GF-D8 (cell line): Measurements from ENCODE around the gene TFAP2D.

ENCODE experiments used
- DNase-seq: peaks from one replicate; lab custom pipeline; 2025; lab: John Stamatoyannopoulos, UW

The TFAP2D gene

DNA sequence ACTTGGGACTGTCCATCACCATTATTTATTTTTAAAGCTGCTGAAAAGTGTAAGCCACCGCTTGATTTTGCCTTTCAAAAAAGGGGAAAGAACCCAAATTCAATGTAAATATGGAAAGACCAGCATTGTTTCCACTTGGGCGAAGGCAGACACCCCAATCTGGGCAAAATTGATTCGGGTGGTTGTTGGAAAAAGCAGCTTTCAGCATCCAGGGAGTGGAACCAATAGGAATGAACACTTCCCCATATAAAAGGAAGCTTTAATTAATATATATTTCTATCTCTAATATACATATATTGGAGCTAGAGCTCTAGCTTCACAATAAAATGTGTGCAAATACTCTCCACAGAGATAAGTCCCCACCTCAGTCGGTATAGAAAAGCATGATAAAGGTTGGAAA lies at the start of gene TFAP2D:
Gene TFAP2D (plus strand): TSS at position 301 of the 400 bp plus-strand sequence. CDS start 530 bp downstream, outside the sequence.
- DNase-seq, result no peak

DNA sequence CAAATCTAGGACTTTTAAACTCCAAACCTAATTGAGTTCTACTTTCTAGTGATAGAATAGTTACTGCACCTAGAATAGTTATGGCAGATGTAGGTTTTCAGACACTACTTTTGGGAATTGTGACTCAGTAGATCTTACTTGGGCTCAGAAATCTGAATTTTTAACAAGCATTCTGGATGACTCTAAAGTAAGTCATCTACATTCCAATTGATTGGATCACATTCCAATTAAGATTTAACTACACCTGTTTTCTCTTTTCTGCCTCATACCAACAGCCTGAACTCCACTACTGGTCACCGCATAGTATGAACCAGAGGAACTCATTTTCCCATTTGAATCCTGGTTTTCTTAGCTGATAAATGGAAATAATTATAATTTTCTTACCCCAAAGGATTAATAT lies 49.5 kb upstream of the TFAP2D start:
- DNase-seq, result no peak

DNA sequence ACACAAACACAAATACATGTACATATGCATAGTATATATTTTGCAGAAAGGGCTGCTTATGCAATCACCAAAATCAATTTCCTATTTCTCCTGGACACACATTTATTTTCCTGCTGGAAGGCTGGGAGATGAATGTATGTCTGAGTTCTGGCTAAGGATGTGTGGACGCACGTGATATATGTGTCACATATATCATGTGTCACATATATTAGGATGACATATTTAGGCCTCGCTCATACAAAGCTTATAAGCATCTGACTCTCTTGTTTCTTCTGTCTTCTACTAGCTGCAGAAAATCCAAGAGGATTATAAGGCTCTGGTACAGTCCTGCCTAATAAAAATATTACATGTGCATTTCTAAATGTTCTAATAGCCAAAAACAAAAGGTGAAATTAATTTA lies 47.2 kb upstream of the TFAP2D start:
- DNase-seq, result no peak

DNA sequence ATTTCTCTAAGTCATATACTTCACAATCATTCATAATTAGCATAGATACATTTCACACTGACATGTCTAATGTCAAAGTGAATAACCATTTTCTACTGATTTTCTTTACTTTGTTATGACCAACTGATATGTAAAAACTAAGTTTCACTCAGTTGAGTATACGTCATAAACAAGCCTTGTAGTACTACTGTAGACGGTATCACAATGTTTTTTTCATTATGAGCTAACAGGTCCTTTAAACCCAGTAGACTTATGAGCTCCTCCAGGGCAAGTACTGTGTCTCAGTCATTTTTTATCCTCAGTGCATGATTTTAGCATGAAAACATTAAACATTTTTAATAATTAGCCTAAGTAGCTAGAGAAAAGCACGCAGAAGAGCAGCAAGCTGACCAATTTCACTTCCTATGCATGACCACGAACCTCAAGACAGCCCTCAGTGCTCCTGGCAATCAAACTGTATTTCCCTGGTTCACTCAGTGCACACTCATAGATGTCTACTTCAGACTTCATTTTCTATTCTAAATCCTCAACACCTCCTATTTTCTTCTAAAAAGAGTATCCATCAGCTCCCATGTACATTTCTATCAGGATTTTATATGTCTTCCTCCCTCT lies 32.0 kb upstream of the TFAP2D start:
- no peak for DNase-seq

DNA sequence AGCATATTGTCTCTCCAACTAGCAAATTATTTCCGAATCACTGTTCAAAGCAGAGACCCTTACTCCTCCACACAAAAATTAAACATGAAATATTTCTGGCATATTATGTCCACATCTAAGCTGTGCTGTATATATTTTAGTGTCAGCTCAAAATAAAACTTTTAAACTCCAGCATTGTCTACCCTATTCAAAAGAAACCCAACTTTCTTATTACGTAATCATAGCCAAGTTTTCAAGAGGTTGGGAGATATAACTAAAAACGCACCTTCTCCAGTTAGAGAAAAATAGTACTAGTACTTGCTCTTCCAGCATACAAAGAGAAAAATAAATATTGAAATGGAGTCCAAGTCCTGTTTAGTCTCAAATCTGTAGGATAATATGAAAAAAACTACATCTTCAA lies 24.1 kb upstream of the TFAP2D start:
- no peak for DNase-seq

DNA sequence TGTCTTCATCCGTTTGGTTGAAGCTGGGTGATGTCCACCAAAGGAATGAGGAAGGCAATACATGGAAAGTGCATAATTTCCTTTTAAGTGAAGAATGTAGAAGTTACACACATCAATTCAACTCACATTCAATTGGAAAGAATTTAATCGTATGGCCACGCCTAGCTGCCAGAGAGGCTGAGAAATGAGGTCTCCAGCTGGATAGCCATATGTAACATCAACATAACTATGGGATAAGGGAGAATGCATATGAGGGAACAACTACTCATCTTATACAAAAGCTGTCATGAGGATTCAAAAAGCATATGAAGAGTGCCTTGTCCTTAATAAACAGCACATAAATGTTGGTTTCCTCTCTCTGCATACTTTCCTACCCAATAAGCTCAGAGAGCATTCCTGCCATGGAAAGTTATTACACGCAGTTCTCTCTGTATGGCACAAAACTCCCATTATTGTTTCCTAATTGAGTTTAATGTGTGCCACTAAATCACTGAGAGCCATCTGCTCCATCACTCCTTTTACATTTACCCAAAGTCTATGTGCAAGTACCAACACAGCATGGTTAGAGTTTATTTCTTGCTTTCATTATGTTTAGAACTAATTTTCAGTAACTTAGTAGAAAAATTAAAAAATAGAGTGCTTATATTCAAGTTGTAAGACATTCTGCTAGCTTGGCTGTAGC lies 21.4 kb upstream of the TFAP2D start:
- no peak for DNase-seq

DNA sequence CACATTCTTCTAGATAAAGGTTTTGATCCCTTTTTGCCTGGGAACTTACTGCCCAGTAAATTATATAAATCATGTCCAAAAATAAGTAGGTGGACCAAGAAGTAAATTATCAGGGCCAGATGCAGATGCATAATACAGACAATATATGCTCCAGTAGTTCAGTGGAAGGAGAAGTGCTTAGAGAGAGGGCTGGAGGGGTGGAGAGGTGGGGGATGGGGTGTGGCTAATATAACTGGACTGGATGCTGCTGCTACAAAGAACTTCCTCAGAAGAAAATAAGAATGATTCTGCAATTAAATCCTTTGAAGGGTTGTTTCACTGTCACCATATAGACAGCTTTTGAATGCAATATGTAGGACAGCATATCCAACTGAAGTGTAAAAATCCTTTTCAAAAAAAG lies 14.8 kb upstream of the TFAP2D start:
- no peak for DNase-seq

DNA sequence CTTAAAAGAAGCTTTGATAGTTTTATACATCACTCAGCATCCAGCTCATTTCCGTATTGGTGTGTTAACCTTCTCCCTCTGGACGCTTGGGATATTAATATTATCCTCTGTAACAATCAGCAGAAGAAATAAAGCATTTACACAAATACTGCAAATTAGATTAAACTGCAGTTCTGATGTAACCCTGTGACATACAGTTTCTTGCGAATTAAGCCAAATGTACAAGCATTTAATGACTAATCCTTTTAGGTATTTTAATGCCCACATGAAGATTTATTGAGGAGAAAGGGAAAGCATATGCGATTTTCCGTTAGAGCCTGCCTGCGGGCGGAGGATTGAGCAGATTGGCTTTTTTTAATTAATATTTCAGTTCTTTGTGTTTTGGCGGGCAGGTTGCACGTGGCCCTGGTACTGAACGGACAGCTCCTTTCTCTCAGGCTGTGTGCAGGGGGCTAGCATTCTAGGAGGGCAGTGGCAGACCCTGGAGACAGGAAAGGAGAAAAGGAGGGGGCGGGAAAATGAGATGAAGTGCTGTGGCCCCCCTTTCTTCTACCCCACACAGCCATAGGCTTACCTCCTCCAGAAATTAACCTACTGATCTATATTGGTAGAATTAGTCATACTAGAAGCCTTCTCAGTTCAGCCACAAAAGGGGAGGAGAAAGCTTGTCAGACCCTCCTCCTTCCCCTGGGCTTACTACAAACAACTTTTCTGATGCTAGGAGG lies 14.1 kb upstream of the TFAP2D start:
- DNase-seq, result no peak

DNA sequence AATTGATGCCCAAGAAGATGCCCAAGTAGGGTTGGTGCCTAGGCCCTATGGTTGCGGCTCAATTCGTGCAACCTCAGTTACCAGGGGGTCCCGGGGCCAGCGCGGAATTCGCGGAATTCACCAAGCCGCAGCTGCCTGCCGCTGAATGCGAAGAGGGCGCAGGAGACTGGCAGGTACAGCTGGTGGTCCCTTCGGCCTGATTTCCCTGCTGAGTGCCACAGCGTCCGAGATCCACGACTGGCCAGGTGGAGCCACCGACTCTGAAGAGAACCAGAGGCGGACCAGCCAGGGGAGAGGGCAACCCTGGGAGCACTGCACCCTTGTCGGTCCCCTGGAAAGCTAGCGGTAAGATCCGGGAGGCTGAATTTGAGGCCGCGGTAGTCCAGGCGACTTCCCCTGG lies 6.8 kb upstream of the TFAP2D start:
- DNase-seq, result no peak

DNA sequence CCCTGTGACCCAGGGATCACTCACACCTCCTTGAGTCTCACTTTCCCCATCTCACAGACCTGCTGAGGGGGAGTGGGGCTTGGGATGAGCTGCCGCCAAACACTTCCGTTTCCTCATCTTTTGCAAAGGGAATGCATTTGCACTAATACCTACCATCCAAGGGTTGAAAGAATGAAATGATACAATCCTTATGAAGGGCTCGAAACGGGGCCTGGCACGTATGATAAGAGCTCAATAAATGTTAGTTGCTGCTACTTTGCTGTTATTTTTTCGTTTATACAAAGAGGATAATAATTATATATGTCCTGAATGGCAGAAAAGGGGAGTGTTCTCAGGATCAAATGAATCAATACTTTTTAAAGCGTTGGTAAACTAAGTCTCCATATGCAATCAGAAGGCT lies 6.1 kb upstream of the TFAP2D start:
- DNase-seq, result no peak

DNA sequence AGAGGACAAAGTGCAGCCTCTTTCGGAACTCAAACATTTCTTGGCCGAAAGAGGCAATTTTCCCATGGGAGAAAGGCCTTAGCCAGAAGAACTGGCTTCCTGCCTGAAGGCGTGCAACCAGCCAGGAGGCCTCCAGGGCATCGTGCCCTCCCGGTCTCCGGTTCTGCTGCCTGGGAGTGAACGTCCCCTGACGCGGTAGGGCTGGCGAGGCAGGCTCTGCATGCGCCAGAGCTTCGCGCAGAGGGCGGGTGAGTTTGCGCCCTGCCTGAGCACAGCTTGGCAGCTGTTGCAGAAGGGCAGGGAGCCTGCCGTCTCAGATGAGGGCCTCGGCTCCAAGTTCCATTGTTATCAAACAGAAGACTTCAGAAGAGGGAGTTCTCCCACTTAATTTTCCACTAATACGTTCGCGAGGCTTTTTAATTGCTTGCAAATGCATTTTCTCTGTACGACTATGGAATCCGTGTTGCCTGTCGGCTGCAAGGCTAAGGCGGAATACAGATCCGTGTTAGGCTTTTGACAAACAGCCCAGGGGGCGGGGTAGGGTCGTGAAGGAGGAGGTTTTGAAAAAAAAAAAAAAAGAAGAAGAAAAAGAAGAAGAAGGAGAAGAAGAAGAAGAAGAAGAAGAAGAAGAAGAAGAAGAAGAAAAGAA lies 5.5 kb upstream of the TFAP2D start:
- DNase-seq, result no peak

DNA sequence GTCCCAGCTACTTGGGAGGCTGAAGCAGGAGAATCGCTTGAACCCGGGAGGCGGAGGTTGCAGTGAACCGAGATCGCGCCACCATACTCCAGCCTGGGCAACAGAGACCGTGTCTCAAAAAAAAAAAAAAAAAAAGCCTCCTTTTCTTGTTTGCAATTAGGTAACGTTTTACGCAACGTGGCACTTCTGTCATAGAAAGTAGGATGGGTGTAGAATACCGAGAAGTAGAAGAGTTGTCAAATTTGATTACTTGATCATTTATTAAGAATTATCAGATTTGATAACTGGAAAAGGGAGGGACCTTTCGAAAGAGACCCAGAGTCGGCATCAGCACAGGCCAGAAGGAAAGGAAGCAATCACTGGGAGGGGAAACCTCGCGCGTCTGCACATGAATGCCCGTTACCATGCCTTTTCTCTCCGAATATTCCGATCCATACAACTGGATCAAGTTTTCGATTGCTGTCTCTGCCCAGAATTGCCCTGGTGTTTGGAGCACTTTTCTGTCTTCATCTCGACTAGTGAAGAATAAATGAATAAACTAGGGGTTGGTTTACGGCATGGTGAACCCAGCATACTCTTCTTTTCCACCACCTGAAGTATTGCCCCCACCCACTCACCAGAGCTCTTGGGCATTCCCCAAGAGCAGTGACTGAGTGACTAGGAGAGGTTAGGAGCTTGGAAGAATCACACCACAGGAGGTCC lies 4.5 kb upstream of the TFAP2D start:
- no peak for DNase-seq

DNA sequence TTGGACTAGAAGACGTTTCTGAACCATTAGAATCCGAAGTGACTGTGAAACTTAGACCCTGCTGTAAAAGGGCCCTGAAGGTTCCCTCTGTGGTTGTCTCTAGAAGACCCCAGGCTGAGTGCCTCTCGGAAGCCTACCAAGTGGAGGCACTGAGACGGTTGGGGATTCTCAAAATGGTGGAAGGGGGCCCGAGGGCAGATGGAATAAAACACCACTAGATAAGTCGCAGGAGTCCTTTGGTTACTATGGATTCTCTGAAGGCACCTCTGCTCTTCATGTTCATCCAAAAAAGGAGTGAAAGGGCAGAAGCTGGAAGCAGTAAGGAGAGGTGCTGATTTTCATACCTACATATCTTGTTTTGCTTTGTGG lies 4.0 kb upstream of the TFAP2D start:
- DNase-seq, result no peak

DNA sequence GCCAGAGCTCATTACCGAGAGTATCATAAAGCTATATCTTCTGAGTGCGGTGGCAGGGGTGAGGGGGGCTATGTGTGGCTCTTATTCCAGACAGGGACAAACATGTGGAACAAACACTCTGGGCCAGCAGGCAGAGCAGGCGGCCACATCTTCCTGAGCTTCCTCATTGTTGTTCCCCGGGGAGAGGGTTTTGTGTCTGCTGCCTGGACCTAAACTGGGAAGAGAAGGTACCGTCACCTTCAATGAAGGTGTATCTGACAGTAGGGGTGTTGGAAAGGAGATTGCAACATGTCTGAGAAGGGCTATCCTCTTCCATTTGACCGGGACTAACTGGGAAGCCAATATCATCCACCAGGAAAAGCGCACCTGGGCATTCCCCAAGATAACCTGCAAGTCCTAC lies 1.6 kb upstream of the TFAP2D start:
- DNase-seq, result no peak

DNA sequence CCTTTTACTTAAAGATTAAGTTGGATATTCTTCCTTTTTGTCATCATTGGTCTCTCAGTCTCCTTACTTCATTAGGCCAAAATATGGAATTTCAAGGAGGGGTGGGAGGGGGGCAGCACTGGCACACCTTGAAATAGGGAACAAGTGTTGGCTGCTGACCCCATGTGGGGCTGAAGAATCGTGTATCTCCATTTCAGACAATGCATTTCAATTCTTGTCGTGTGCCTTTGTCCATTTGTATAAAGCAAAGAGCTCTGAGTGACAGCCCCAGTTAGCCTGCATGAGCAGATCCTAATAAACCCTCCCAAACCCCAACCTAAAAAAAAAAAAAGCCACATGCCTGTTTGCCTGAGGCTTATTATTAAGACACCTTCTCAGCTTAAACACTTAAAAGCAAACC lies 1.0 kb upstream of the TFAP2D start:
- no peak for DNase-seq

DNA sequence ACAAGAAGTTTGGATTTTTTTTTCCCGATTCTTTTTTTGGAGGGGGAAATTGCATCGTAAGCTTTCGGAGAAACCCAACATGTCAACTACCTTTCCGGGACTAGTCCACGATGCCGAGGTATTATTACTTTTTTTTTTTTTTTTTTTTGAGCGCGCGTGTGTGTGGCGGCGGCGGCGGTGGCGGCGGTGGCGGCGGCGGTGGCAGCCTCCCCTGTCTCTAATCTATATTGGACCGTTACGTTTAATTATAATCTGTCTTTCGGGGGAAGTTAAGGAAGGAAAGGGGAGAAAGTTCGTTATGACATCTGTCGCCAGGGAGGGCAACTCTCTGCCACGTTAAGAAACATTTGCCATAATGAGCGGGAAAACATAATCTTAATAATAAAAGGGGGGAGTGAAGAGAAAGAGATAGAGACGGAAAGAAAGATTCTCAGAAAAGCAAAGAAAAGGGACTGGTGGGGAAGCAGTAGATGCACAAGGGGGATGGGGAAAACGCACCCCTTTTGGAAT lies 706 bp downstream of the TFAP2D start:
- DNase-seq, result no peak

DNA sequence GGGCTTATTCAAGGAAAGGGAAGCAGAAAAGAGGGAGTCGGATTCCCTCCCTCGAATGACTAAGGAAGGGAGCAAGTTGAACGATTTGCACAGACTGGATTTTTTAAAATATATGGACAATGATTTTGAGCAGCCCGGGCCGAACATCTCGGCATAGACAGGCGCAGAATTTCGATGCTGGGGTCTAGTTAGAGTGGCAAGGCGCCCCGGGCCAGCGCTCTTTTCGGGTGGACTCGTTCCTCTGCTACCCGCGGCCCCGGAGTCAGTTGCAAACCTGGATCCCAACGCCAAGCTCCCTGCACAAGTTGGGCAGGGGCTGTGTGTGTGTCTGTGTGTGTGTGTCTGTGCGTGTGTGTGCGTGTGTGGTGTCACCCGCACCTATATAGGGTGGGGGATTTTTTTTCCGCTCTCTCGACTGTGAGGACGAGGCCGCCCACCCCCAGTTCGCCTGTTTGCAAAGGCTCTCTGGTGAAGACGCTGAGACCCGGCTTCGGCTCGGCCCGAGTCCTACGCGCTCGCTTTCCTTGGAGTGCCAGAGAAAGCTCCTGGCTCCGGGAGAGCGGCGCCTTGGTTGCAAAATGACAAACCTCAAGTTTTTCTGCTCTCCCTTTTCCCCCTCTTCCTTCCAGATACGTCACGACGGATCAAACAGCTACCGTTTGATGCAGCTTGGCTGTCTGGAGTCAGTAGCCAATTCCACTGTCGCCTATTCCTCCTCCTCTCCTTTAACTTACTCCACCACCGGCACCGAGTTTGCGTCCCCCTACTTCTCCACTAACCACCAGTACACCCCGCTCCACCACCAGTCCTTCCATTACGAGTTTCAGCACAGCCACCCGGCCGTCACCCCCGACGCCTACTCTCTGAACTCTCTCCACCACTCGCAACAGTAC lies 1.4 kb downstream of the TFAP2D start:
- no peak for DNase-seq

DNA sequence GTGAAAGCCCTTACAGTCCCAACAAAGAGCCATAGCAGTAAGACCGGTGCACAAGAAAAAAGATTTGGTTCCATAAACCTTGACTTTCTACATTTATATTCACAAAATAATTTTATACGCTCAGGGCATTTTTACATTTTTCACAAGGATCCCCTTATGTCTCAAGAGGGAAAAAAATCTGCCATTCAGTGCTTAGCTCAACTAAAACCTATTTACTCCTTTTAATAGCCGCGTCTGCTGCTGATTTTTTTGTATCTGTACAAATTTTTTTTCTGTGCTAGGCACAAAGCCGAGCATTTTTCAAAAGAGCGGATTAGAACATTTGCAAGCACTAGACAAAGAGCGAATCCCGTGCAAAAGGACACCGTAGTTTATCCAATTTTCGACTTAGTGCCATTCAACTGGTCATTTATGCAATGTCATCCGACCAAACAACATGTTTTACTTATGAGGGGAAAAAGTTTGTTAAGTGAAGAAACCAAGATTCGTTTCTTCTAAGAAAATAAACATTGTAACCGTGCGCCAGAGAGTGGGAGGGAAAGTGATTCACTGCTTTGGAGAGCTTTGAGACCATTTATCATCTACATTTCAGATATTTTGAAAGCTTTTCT lies 3.7 kb downstream of the TFAP2D start:
- no peak for DNase-seq

DNA sequence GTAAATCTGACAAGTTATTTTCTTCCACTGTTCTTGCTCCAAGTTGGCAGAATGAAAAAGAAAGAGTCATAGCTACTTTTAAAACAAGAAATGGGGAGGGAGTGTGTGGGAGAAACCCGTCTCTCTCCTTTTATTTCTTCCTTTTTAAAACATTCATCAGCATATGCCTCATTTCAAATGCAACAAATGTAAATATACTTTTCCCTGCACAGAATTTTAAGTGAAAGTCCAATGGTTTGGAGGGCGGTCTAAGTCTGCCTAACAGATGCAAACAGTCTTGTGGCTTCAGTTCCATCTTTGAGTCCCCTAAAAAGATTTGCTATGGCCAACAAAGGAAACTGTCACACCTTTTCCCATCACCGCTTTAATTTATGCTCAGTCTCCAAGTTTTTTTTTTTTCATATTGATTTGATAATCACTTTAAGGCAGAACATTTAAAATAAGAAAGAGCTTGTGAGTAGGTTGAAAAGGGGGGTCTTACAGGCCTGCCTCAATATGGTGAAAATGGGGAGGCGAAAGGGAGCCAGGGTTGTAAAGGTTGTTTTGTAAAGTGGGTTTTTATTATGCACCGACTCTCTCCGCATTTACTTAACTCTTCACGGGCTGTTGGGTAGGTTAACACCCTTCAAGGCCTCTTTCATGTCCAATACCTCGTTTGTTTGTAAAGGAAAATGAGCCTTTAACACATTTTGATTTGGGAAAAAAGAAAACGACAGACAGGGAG lies 4.6 kb downstream of the TFAP2D start:
- DNase-seq, result no peak

DNA sequence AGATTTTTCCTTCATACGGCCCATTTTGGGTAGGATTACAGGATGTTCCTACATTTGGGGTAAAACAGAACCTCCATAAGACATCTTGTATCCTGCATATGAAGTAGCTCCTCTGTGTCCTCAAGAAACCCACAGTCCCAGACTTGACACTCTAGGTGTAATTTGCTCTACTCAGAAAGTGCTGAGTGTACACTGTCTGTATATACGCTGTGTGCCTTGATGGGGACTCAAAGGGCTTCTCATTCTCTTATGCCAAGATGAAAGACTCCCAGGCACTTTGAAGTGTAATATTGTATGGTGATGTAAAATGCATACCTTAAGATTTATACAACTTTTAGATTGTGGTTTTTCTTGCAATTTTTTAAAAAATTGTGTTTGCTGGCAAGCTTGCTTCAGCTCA lies 5.2 kb downstream of the TFAP2D start:
- no peak for DNase-seq
